ENCODE data around the gene LYSMD3. TPM values are rescaled to one million over a fixed set of nuclear protein-coding genes. Genes with fewer than 3 reads are reported as not detected.

Gene LYSMD3
- polyA plus RNA-seq, 1 experiment = 25.8 TPM

DNA sequence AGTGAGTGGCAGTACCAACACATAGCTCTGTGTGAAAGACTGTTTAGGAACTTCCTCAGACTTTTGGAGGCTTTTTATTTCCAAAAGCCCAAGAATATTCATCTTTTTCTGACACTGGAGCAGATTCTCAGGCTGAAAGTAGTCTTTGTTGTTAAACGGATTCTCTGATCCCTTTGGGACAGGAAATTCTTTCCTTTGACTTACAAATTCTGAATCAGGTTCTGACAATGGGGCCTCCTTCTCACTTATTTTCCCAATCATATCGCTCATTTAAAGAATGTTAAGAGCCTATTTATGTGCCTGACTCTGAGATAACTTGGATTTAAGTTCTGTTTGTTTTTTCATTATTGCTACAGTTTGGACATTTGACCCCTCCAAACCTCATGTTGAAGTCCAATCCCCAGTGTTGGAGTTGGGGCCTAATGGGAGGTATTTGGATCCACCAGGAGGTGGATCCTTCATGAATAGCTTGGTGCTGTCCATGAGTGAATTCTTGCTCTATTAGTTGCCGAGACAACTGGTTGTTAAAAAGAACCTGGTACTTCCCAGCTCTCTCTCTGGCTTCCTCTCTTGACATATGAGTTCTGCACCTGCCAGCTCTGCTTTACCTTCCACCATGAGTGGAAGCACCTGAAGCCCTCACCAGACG, 25.1 kb upstream of the LYSMD3 start:
- POLR2A ChIA-PET = no interaction called here
- H3K4me3 ChIP-seq (ENCODE audit: low read depth, low read length) = no peak overlapping the region
- H3K27ac ChIP-seq (ENCODE audit: low read depth, low read length) = no peak overlapping the region
- H3K9me3 ChIP-seq (ENCODE audit: control insufficient read depth, insufficient read depth, low read length) = no peaks in the 10 kb centered on the region
- H3K27me3 ChIP-seq (ENCODE audit: control insufficient read depth, insufficient read depth, low read length) = peaks cover 20% of the 10 kb centered on the region
- TF ChIP-seq, protein P1, sequence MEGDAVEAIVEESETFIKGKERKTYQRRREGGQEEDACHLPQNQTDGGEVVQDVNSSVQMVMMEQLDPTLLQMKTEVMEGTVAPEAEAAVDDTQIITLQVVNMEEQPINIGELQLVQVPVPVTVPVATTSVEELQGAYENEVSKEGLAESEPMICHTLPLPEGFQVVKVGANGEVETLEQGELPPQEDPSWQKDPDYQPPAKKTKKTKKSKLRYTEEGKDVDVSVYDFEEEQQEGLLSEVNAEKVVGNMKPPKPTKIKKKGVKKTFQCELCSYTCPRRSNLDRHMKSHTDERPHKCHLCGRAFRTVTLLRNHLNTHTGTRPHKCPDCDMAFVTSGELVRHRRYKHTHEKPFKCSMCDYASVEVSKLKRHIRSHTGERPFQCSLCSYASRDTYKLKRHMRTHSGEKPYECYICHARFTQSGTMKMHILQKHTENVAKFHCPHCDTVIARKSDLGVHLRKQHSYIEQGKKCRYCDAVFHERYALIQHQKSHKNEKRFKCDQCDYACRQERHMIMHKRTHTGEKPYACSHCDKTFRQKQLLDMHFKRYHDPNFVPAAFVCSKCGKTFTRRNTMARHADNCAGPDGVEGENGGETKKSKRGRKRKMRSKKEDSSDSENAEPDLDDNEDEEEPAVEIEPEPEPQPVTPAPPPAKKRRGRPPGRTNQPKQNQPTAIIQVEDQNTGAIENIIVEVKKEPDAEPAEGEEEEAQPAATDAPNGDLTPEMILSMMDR (IDR thresholded peaks at IDR 0.05; ENCODE audit: low read depth, low read length) = no peak
- CTCF ChIA-PET = no interaction called here
- DNase-seq (ENCODE audit: low read depth, low spot score) = no peak

- ChIA-PET CTCF (no interaction called here), POLR2A (no interaction called here)
- no peak for DNase-seq (ENCODE audit: low read depth, low spot score)
- H3K27me3 ChIP-seq (ENCODE audit: control insufficient read depth, insufficient read depth, low read length) = peaks cover 19% of the 10 kb centered on the region
- no peaks in the 10 kb centered on the region for H3K9me3 ChIP-seq (ENCODE audit: control insufficient read depth, insufficient read depth, low read length)
- no peak overlapping the region for H3K27ac ChIP-seq (ENCODE audit: low read depth, low read length)
- TF ChIP-seq, protein P1 (IDR thresholded peaks at IDR 0.05; ENCODE audit: low read depth, low read length) = no peak
- H3K4me3 ChIP-seq (ENCODE audit: low read depth, low read length) = no peak overlapping the region
Measured at GRCh38 chr5:90553711-90554110, 24.3 kb upstream of the LYSMD3 start.

- POLR2A ChIA-PET = no interaction called here
- DNase-seq (ENCODE audit: low read depth, low spot score) = no peak
- CTCF ChIA-PET = no interaction called here
- Histone ChIP-seq H3K4me3 (ENCODE audit: low read depth, low read length) (no peak overlapping the region), H3K9me3 (ENCODE audit: control insufficient read depth, insufficient read depth, low read length) (no peaks in the 10 kb centered on the region), H3K27me3 (ENCODE audit: control insufficient read depth, insufficient read depth, low read length) (no peaks in the 10 kb centered on the region), H3K27ac (ENCODE audit: low read depth, low read length) (no peak overlapping the region)
- TF ChIP-seq, protein P1 (IDR thresholded peaks at IDR 0.05; ENCODE audit: low read depth, low read length) = no peak
Measured at GRCh38 chr5:90551376-90551775, 22.0 kb upstream of the LYSMD3 start.

DNA sequence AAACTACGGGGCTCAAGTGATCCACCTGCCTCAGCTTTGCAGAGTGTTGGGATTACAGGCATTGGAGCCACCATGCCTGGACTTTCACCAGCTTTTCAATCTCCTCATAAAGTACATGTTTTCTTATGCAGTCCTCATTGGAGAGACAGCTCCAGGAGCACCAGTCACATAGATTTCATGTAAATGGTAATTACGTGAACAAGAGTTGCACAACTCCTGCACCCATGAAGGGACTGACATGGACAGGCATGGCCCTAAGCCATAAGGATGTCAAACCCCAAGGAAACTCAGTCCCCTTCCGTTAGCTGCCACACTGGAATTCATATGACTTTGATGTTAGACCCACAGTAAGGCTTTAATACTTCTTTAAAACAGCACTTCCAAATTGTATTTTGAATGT, 21.6 kb upstream of the LYSMD3 start:
- ChIA-PET POLR2A (no interaction called here), CTCF (no interaction called here)
- Histone ChIP-seq H3K27me3 (ENCODE audit: control insufficient read depth, insufficient read depth, low read length) (no peaks in the 10 kb centered on the region), H3K9me3 (ENCODE audit: control insufficient read depth, insufficient read depth, low read length) (no peaks in the 10 kb centered on the region), H3K4me3 (ENCODE audit: low read depth, low read length) (no peak overlapping the region), H3K27ac (ENCODE audit: low read depth, low read length) (no peak overlapping the region)
- TF ChIP-seq, protein P1 (IDR thresholded peaks at IDR 0.05; ENCODE audit: low read depth, low read length) = no peak
- no peak for DNase-seq (ENCODE audit: low read depth, low spot score)

GRCh38 chr5:90549729-90550275, 20.4 kb upstream of the LYSMD3 start:
- POLR2A ChIA-PET = no interaction called here

More at GRCh38 chr5:90549729-90550275, 20.4 kb upstream of the LYSMD3 start:
- CTCF ChIA-PET = no interaction called here
- Histone ChIP-seq H3K9me3 (ENCODE audit: control insufficient read depth, insufficient read depth, low read length) (no peaks in the 10 kb centered on the region), H3K4me3 (ENCODE audit: low read depth, low read length) (no peak overlapping the region), H3K27ac (ENCODE audit: low read depth, low read length) (no peak overlapping the region), H3K27me3 (ENCODE audit: control insufficient read depth, insufficient read depth, low read length) (no peaks in the 10 kb centered on the region)
- TF ChIP-seq, protein P1 (IDR thresholded peaks at IDR 0.05; ENCODE audit: low read depth, low read length) = no peak
- no peak for DNase-seq (ENCODE audit: low read depth, low spot score)

Data from AG04450 (cell line).